RWPE1 (cell line): Measurements from ENCODE around the gene SEMA5A.
"Not testable (repeated sequence)": the region's sequence is repeated elsewhere in the genome, so short reads cannot be mapped to it uniquely, and the experiment has no call there.

ENCODE experiments used
- CTCF ChIA-PET: fragments of 350-600 bp; sonication (Branson Sonifier 250); formaldehyde crosslinking; extraction: SDS; loops from one replicate; lab custom pipeline; 2021; lab: Yijun Ruan, JAX
- POLR2A ChIA-PET: fragments of 400-600 bp; formaldehyde crosslinking; extraction: SDS; loops from one replicate; lab custom pipeline; 2020; ENCODE audit warnings: antibody characterized with exemption; ENCODE audit not compliant: low non-redundant PET; lab: Yijun Ruan, JAX
- DNase-seq: peaks from one replicate; pipeline ENCODE4 v3.0.0; 2012; ENCODE audit warnings: low spot score
- H3K27ac ChIP-seq: fragments of 450-650 bp; 2 replicates; pipeline ENCODE4 v1.5.1; 2017
- CTCF ChIP-seq: fragments of 450-650 bp; conservative IDR thresholded peaks from 2 replicates; pipeline ENCODE4 v1.5.1; 2017; ENCODE audit warnings: low read depth, mild to moderate bottlenecking

The SEMA5A gene

GRCh38 chr5:9401786-9402472, 143.9 kb downstream of the SEMA5A start:
- no peak overlapping the region for H3K27ac ChIP-seq
- ChIA-PET POLR2A (no interaction called here), CTCF (no interaction called here)
- DNase-seq: no peak
- TF ChIP-seq CTCF: no peak

- POLR2A ChIA-PET, CTCF ChIA-PET, H3K27ac ChIP-seq, DNase-seq: not testable (repeated sequence)
These were observed 146.1 kb downstream of the SEMA5A start for GRCh38 chr5:9399783-9400182.

GRCh38 chr5:9399094-9399493, 146.8 kb downstream of the SEMA5A start:
- no peak for TF ChIP-seq CTCF
- H3K27ac ChIP-seq: no peak overlapping the region
- DNase-seq: no peak
- POLR2A ChIA-PET: no interaction called here
- CTCF ChIA-PET: no interaction called here

GRCh38 chr5:9398227-9398626, 147.6 kb downstream of the SEMA5A start:
- DNase-seq: no peak
- CTCF ChIA-PET: interaction anchor here (0.6 kb wide), 1 partner anchor 1250 kb away, joined by 5 read pairs; no protein-coding TSS in a partner anchor
- TF ChIP-seq CTCF: no peak
- H3K27ac ChIP-seq: no peak overlapping the region
- POLR2A ChIA-PET: no interaction called here

- H3K27ac ChIP-seq: no peak overlapping the region
- ChIA-PET CTCF (no interaction called here), POLR2A (no interaction called here)
- no peak for TF ChIP-seq CTCF
- DNase-seq: no peak
These were observed 149.5 kb downstream of the SEMA5A start for GRCh38 chr5:9396285-9396770.

GRCh38 chr5:9395706-9396105, 150.2 kb downstream of the SEMA5A start:
- POLR2A ChIA-PET: no interaction called here
- no peak for TF ChIP-seq CTCF
- DNase-seq: no peak
- H3K27ac ChIP-seq: no peak overlapping the region
- CTCF ChIA-PET: no interaction called here

- DNase-seq: no peak
- H3K27ac ChIP-seq: no peak overlapping the region
- CTCF ChIA-PET: no interaction called here
- TF ChIP-seq CTCF: no peak
- POLR2A ChIA-PET: no interaction called here
These were observed 151.7 kb downstream of the SEMA5A start for GRCh38 chr5:9394221-9394620.
